D721Med (cell line): ENCODE results near the gene COL5A2.

Experiments used
- DNase-seq: peaks from one replicate; pipeline ENCODE4 v3.0.0; 2011; ENCODE audit warnings: low spot score; ENCODE audit not compliant: insufficient read length
- FAIRE-seq: peaks from 2 replicates; lab custom pipeline; 2011; peaks lifted over from hg19 to GRCh38; lab: Jason Lieb, UNC
- TF ChIP-seq, protein P1 (sequence below): IDR thresholded peaks from 2 replicates; pipeline ENCODE4 v1.5.1; 2012; ENCODE audit warnings: mild to moderate bottlenecking, control low read depth; ENCODE audit not compliant: insufficient read depth; ENCODE audit errors: missing control alignments

The COL5A2 gene

DNA sequence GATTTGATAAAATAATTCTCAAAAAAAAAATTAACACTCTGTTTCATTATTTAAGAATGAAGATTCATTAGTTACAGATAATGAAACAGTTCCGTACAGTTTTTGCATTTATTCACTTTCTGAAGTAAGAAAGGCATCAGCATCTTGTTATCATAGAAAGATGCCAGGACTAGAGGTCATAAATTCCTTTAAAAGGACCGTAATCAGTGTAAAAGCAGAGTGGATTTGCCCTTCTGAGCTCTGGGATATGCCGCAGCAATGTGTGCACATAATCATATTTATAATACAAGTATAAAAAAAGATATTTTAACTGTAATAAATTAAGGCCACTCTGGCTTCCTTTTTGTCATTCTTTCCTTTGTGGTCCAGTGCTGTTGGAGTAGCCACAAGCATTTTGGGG, 37.5 kb upstream of the COL5A2 start:
- TF ChIP-seq, protein P1, sequence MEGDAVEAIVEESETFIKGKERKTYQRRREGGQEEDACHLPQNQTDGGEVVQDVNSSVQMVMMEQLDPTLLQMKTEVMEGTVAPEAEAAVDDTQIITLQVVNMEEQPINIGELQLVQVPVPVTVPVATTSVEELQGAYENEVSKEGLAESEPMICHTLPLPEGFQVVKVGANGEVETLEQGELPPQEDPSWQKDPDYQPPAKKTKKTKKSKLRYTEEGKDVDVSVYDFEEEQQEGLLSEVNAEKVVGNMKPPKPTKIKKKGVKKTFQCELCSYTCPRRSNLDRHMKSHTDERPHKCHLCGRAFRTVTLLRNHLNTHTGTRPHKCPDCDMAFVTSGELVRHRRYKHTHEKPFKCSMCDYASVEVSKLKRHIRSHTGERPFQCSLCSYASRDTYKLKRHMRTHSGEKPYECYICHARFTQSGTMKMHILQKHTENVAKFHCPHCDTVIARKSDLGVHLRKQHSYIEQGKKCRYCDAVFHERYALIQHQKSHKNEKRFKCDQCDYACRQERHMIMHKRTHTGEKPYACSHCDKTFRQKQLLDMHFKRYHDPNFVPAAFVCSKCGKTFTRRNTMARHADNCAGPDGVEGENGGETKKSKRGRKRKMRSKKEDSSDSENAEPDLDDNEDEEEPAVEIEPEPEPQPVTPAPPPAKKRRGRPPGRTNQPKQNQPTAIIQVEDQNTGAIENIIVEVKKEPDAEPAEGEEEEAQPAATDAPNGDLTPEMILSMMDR = no peak

DNA sequence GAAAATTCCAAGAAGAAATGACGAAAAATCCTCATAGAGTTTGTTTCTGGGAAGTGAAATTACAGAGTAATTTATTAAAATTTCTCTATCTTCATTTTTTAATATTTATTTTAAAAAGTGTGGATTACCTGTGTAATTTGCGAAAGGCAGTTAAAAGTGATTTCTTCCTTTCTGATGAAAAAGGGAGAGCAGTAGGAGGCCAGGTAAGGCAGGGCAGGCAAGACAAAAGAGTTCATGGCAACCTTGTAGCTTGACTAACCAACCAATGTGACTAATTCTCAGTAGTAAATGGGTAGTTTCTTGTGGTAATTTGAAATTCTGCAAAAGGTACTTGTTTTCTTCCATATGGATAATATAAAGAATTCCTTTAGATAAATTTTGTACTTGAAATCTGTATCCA, 34.9 kb upstream of the COL5A2 start:
- TF ChIP-seq, protein P1 = no peak
- DNase-seq (no peak), FAIRE-seq (no peak)

More for the DNA sequence above, 37.5 kb upstream of the COL5A2 start:
- DNase-seq (no peak), FAIRE-seq (no peak)

DNA sequence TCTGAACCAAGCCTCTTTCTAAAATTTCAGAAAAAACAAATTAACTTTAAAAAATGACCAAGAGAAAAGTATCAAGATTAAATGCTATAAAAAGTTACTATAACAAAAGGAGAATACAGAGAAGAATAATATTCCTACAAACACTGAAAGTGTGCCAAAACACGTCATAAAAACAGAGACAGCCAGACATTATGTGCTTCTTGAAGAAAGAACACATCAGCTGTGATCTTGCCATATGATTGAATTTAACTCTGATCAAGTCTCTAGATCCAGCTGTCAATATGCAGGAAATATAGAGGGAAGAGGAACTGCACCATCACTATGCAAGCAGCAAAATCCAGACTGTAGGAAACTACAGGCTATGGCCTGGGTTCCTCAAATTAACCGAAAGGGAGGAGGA, 33.7 kb upstream of the COL5A2 start:
- TF ChIP-seq, protein P1 = no peak
- FAIRE-seq (no peak), DNase-seq (no peak)

DNA sequence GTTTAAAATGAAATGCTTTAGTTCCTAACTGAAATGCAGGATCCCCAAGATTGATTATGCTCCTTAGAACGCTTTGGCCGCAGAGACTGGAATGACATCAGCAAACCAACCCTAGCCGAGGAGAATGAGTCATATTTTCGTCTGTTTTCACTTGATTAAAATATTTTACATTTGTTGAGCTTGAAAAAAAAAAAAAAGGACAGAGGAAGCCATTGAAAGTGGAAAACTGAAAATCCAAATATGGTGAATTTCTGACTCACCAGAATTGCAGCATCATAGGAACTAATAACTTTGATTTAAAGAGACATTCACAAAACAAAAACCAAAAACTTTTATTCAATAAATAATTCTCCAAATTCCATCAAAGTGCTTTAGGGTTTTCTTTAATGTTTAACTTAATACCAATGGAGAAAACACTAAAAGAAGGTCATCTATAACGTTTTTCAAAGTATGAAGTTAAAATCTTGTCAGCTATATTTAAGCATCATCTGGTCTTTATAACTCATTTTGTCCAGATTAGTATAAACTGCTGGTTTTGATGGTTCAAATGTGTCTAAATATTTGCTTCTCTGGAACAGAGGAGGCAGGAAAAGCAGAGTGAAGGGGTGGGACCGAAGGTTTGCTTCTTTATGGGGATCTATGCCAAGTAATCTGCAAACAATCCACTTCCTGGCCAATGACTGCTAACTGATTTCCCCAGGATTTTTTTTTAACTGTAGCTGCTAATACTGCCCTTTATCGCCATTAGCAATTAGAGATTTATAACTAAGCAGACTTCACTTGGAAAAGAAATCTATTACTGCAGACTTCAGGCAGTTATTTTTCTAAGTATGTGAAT, 30.9 kb upstream of the COL5A2 start:
- DNase-seq (no peak), FAIRE-seq (no peak)
- TF ChIP-seq, protein P1 = no peak

DNA sequence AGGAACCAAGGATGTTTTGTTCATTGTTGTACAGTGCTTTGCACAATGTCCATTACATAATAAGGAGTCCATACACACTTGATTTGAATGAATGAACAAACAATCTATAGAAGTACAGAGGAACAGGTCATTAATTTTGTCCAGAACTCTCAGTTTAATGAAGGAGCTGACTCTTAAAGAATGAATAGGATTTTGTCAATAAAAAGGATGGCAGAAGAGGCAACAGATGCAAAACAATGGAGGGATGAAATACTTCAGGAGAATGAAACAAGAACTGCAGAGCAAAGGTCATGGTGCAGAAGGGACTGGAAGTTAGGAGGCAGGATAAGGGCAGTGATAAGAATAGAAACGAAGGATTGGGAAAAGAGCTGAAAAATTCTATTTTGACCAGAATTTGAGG, 28.7 kb upstream of the COL5A2 start:
- no peak for FAIRE-seq

DNA sequence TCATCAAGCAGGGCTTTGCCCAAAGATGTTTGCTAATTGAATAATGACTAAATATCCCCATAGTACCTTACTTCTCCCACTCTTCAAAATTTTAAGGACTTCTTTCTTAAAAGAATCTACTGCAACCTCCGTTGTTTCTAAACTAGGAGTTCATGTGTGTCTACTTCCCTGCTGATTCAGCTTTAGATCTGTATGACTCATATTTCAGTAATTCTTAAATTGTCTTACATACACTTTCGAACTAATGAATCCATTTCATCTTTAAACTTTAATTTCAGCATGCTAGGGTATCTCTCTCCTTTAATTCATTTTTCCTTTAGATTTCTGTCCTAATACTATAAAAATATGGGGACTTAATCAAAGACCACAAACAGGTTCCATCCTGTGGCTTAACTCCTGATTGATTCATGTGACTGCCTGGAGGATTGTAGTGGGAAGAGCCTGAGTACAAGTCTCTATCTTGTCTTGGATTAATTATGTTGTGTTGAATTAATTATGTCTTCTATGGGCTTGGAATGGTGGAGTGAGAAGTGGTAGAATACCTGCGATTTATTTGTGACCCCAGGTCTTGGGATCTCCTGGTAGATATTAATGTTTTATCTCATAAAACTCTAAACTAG, 24.9 kb upstream of the COL5A2 start:
- TF ChIP-seq, protein P1 = no peak
- no peak for FAIRE-seq
- no peak for DNase-seq

More for the DNA sequence above, 28.7 kb upstream of the COL5A2 start:
- no peak for DNase-seq
- TF ChIP-seq, protein P1 = no peak
